Activated naive CD4-positive, alpha-beta T cell treated with anti-CD3 and anti-CD28 coated beads, Interleukin-2, amount 10 ng/mL, durations not matched to agents 7 days and 5 days (primary cell): ENCODE data around the gene IFIH1.

Source experiments
- CTCF ChIA-PET: fragments of 350-600 bp; sonication (Branson Sonifier 250); formaldehyde crosslinking; loops from one replicate; lab custom pipeline; 2021; ENCODE audit warnings: antibody characterized with exemption; lab: Charles Lee
- DNase-seq: peaks from one replicate; pipeline ENCODE4 v3.0.0-alpha.2; 2020
- H3K27ac Mint-ChIP-seq: one replicate; pipeline ENCODE4 v1.8.0; 2021; ENCODE audit warnings: mild to moderate bottlenecking, moderate library complexity, mixed read lengths
- H3K27me3 Mint-ChIP-seq: one replicate; pipeline ENCODE4 v1.8.0; 2021; ENCODE audit warnings: mild to moderate bottlenecking, mixed read lengths
- H3K36me3 Mint-ChIP-seq: one replicate; pipeline ENCODE4 v1.8.0; 2021; ENCODE audit warnings: mixed read lengths
- H3K4me1 Mint-ChIP-seq: one replicate; pipeline ENCODE4 v1.8.0; 2021; ENCODE audit warnings: mixed read lengths
- H3K4me3 Mint-ChIP-seq: one replicate; pipeline ENCODE4 v1.8.0; 2021; ENCODE audit warnings: mild to moderate bottlenecking, moderate library complexity, mixed read lengths
- H3K9me3 Mint-ChIP-seq: one replicate; pipeline ENCODE4 v1.8.0; 2021; ENCODE audit warnings: mixed read lengths

Gene IFIH1

DNA sequence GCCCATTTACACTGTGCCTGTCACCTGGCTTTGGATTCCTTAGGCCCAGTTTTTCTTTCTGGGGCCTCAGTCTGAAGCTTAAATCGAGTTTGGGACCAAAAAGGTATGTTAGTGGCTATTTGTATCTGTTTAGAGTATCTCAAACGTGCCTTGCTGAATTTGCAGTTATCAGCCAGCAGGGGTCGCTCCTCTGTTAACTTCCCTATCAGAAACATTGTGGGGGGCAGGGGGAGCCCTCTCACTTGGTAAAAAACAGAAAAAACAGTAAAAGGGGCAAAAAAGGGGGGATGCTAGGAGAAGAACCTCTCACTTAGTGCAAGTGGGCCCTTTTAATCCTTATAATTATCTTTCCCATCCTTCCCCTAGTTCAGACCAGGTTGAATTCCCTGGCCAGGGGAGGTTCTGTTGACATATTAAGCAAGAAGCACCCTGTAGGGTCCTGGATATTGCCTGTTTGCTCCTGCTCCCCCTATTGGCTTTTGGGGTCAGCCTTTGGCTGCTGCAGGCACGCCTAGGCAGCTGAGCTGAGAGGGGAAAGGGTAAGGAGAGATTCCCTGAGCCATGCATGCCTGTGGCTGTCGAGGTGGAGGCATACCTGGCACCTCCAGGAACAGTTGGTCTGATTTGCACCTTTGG is 8.8 kb upstream of the IFIH1 start:
- DNase-seq, result peak; percentile 46
- Mint-ChIP-seq H3K4me1 (peaks cover 6% of the 10 kb centered on the region), H3K27ac (no peak overlapping the region), H3K27me3 (no peaks in the 10 kb centered on the region), H3K36me3 (no peaks in the 10 kb centered on the region), H3K4me3 (no peak overlapping the region), H3K9me3 (no peaks in the 10 kb centered on the region)
- CTCF ChIA-PET, result interaction anchor here (1.0 kb wide), 1 partner anchor 29 kb away, joined by 3 read pairs; no protein-coding TSS in a partner anchor

DNA sequence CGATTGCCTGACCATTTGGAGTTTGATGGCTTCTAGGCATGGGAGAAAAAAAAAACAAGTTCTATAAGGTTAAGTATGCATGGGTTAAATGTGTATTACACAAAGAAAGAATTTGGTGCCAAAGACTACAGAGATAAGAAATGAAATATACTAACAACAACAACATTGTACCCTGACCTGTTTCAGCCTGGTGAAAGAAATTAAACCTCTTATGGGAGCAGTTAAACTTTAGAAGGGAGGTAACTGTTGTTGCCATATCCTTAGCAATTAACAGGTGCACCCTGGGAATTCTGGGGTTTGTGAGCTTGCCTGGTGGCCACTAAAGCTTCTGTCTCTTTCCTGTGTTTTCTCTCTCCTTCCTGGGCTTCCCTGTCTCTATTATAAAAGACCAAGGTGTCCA is 6.5 kb upstream of the IFIH1 start:
- CTCF ChIA-PET, result no interaction called here
- Mint-ChIP-seq H3K4me1 (peaks cover 12% of the 10 kb centered on the region), H3K36me3 (no peaks in the 10 kb centered on the region), H3K4me3 (no peak overlapping the region), H3K9me3 (no peaks in the 10 kb centered on the region), H3K27me3 (no peaks in the 10 kb centered on the region), H3K27ac (no peak overlapping the region)
- no peak for DNase-seq

DNA sequence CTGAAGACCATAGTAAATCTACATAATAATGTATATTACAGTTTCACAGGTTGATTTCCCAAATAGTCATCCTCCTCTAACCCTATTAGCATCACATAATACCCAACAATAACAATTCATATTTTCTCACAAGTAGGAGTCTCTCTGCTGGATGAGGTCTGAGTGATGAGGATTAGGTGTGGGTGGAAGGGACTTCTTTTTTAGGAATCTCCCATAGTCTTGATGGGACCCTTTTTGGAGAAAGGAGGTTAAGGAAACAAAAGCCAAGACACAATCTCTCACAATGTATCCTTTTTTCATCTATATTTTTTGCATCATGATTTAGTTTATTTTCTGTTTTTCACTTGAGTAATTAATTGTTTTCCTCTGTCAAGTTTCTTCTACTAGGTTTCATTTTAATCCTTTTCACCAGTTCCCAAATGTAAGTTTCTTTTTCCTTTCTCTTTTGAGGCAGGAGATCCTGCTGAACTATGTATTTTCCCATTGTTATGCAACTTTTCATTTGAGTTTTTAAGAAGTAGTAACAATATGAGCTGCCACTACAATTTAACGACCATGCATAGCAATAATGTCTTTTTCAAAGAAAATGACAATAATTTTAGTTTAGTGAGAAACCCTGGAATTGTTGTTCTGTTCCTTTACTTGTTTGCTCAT is 2.5 kb upstream of the IFIH1 start:
- no peak for DNase-seq
- no peak overlapping the region for H3K27ac Mint-ChIP-seq
- H3K4me1 Mint-ChIP-seq, result peaks cover 32% of the 10 kb centered on the region
- no peak overlapping the region for H3K4me3 Mint-ChIP-seq
- no peaks in the 10 kb centered on the region for H3K9me3 Mint-ChIP-seq
- CTCF ChIA-PET, result no interaction called here
- H3K36me3 Mint-ChIP-seq, result peaks cover 4% of the 10 kb centered on the region
- no peaks in the 10 kb centered on the region for H3K27me3 Mint-ChIP-seq

DNA sequence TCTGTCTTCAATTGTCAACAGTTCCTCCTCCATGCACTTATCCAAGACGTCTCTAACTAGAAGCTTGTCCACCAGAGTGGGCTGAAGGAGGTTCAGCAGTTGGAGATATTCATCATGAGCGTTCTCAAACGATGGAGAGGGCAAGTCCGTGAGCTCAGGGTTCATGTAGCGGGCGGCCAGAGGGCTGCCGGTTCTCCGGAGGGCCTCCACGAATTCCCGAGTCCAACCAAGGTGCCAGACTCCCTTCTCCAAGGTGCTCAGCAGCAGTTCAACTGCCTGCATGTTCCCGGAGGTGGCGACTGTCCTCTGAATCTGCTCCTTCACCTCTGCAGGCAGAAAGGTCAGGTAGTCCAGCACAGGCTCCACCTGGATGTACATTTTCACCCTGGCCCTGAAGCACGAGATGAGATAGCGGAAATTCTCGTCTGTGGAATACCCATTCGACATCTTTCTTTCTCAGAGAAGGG is 590 bp downstream of the IFIH1 start:
- Mint-ChIP-seq H3K36me3 (peaks cover 19% of the 10 kb centered on the region), H3K27ac (peak overlapping the region; percentile 92), H3K9me3 (no peaks in the 10 kb centered on the region), H3K27me3 (no peaks in the 10 kb centered on the region), H3K4me3 (peak overlapping the region; percentile 82), H3K4me1 (peaks cover 53% of the 10 kb centered on the region)
- DNase-seq, result peak; percentile 42
- CTCF ChIA-PET, result interaction anchor here (2.2 to 3.1 kb wide), 3 partner anchors 11 to 19 kb away, joined by 9 to 14 read pairs (median 12); no protein-coding TSS in a partner anchor

GRCh38 chr2:162317058-162317742 is 1.3 kb downstream of the IFIH1 start:
- CTCF ChIA-PET, result interaction anchor here (2.2 to 3.1 kb wide), 2 partner anchors 18 to 19 kb away, joined by 9 to 12 read pairs; no protein-coding TSS in a partner anchor
- peak overlapping the region; percentile 92 for H3K27ac Mint-ChIP-seq
- H3K4me3 Mint-ChIP-seq, result peak overlapping the region; percentile 82
- no peaks in the 10 kb centered on the region for H3K27me3 Mint-ChIP-seq
- H3K4me1 Mint-ChIP-seq, result peaks cover 57% of the 10 kb centered on the region
- H3K36me3 Mint-ChIP-seq, result peaks cover 19% of the 10 kb centered on the region
- DNase-seq, result no peak
- no peaks in the 10 kb centered on the region for H3K9me3 Mint-ChIP-seq

DNA sequence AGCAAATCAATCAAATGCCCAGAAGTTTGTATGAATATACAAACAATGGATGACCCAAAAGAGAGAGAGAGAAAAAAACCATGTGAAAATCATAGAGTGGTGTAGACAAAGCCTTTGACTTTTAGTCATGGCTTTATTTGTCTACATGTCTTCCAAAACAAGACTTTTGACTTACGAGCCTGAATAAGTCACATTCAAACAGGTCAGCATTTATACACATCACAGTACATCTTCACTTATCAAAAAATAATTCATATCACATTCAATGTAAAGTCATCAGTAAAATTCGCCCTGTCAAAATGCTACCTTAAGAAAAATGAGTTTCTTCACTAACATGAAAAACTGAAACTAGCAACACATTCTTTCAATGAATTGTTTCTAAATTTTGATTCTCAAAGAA is 1.9 kb downstream of the IFIH1 start:
- peaks cover 62% of the 10 kb centered on the region for H3K4me1 Mint-ChIP-seq
- peak overlapping the region; percentile 92 for H3K27ac Mint-ChIP-seq
- DNase-seq, result no peak
- peak overlapping the region; percentile 82 for H3K4me3 Mint-ChIP-seq
- CTCF ChIA-PET, result interaction anchor here (1.0 to 2.2 kb wide), 3 partner anchors 15 to 18 kb away, joined by 3 to 12 read pairs (median 6); no protein-coding TSS in a partner anchor
- H3K9me3 Mint-ChIP-seq, result no peaks in the 10 kb centered on the region
- peaks cover 20% of the 10 kb centered on the region for H3K36me3 Mint-ChIP-seq
- H3K27me3 Mint-ChIP-seq, result no peaks in the 10 kb centered on the region

GRCh38 chr2:162315938-162316337 is 2.5 kb downstream of the IFIH1 start:
- H3K9me3 Mint-ChIP-seq, result no peaks in the 10 kb centered on the region
- H3K4me3 Mint-ChIP-seq, result peak overlapping the region; percentile 82
- CTCF ChIA-PET, result interaction anchor here (0.8 to 1.3 kb wide), 4 partner anchors 9 to 18 kb away, joined by 3 to 6 read pairs (median 6); no protein-coding TSS in a partner anchor
- peaks cover 23% of the 10 kb centered on the region for H3K36me3 Mint-ChIP-seq
- H3K4me1 Mint-ChIP-seq, result peaks cover 60% of the 10 kb centered on the region
- H3K27ac Mint-ChIP-seq, result no peak overlapping the region
- no peaks in the 10 kb centered on the region for H3K27me3 Mint-ChIP-seq
- no peak for DNase-seq

- CTCF ChIA-PET, result interaction anchor here (1.2 to 3.2 kb wide), 2 partner anchors 9 to 14 kb away, joined by 3 to 13 read pairs; no protein-coding TSS in a partner anchor
- DNase-seq, result no peak
- no peak overlapping the region for H3K27ac Mint-ChIP-seq
- peaks cover 43% of the 10 kb centered on the region for H3K36me3 Mint-ChIP-seq
- no peaks in the 10 kb centered on the region for H3K9me3 Mint-ChIP-seq
- H3K4me1 Mint-ChIP-seq, result peaks cover 59% of the 10 kb centered on the region
- no peaks in the 10 kb centered on the region for H3K27me3 Mint-ChIP-seq
- H3K4me3 Mint-ChIP-seq, result no peak overlapping the region
Observed at GRCh38 chr2:162312853-162313252, 5.6 kb downstream of the IFIH1 start.

DNA sequence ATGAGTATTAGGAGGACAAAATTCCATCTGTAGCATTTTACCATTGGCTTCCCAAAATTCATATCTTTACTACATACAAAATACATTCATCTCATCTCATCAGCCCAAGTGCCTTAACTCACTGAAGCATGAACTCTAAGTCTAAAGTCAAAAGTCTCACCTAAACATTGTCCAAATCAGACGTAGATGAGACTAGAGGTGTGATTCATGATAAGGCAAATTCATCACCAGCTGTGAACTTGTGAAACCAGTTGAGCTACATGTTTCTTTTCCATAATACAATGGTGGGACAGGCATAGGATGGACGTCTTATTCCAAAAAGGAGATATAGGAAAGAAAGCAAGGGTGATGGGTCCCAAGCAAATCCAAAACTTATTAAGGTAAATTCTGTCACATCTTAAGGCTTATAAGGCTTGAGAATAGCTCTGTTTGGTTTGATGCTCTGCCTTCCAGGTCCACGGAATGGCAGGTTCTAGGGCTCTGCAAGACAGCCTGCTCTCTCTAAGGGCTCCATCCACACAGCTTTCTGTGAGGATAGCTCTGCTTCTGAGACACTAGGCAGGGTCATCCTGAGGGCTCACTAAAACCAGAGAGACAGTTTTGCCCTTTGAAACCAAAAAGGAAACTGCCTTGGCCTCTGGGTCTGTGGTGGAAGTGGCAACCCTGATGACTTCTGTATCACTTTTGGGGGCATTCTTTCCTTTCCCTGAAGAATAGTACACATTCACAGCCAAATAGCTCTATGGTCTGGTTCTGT is 9.6 kb downstream of the IFIH1 start:
- Mint-ChIP-seq H3K27me3 (no peaks in the 10 kb centered on the region), H3K9me3 (no peaks in the 10 kb centered on the region), H3K4me1 (peaks cover 28% of the 10 kb centered on the region), H3K36me3 (peaks cover 36% of the 10 kb centered on the region), H3K27ac (no peak overlapping the region), H3K4me3 (no peak overlapping the region)
- DNase-seq, result no peak
- CTCF ChIA-PET, result interaction anchor here (1.4 to 3.9 kb wide), 5 partner anchors 8 to 155 kb away, joined by 3 to 20 read pairs (median 5); no protein-coding TSS in a partner anchor

GRCh38 chr2:162305901-162306300 is 12.6 kb downstream of the IFIH1 start:
- H3K36me3 Mint-ChIP-seq, result peaks cover 29% of the 10 kb centered on the region
- no peak overlapping the region for H3K4me3 Mint-ChIP-seq
- no peaks in the 10 kb centered on the region for H3K27me3 Mint-ChIP-seq
- H3K9me3 Mint-ChIP-seq, result no peaks in the 10 kb centered on the region
- CTCF ChIA-PET, result interaction anchor here (1.0 to 3.9 kb wide), 2 partner anchors 8 to 29 kb away, joined by 3 to 20 read pairs; no protein-coding TSS in a partner anchor
- no peak overlapping the region for H3K27ac Mint-ChIP-seq
- no peak for DNase-seq
- H3K4me1 Mint-ChIP-seq, result peaks cover 14% of the 10 kb centered on the region

DNA sequence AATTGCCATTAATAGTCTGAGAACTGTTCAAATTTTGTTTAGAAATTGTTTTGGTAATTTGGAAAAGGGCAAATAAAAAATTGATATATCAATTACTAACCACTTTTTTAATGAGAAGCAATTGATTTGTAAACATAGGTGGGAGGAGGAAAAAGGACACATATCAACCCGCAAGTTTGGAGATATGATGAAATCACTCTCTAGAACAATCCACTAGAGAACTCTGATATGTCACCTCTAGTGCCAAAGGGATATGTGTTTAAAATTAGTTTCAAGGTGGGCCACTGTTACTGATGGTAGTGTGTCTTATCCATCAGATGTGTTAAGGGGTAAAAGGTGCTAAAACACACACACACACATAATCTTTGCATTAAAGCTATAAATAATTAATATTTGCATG is 16.6 kb downstream of the IFIH1 start:
- CTCF ChIA-PET, result interaction anchor here (0.7 to 11.7 kb wide), 14 partner anchors 10 to 153 kb away, joined by 3 to 196 read pairs (median 5); partner anchors contain the start of gene IFIH1
- Mint-ChIP-seq H3K4me3 (no peak overlapping the region), H3K9me3 (no peaks in the 10 kb centered on the region), H3K4me1 (no peaks in the 10 kb centered on the region), H3K27me3 (no peaks in the 10 kb centered on the region), H3K27ac (no peak overlapping the region), H3K36me3 (peaks cover 3% of the 10 kb centered on the region)
- no peak for DNase-seq

DNA sequence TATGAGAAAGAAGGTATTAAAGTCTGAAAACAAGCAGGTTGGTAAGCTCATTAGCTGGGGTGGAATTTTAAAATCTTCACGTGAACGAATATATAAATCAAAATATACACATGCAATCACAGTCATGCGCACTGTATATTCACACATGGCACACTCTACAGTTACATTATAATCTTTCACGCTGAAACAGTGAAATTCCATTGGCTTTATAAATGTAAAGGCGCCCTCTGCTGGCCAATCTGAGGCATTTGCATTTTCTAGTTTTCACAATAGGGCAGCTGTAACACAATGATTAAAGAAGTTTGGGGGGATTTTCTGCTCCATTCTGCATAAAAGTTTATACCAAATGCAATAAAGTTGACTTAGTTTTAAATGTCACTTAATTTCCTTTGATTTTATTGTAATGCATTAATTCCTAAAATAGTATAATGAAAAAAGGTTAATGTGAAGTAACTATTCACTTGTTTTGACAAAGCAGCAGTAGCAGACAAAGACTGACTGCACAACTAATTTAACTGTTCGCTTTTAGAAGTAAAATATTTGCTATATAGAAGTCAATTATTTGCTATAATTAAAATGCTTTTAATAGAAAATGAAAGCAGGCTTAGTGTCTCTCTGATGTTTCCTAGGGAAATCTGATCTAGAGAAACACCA is 17.2 kb downstream of the IFIH1 start:
- no peaks in the 10 kb centered on the region for H3K9me3 Mint-ChIP-seq
- H3K4me3 Mint-ChIP-seq, result no peak overlapping the region
- H3K36me3 Mint-ChIP-seq, result peaks cover 3% of the 10 kb centered on the region
- H3K27me3 Mint-ChIP-seq, result no peaks in the 10 kb centered on the region
- H3K4me1 Mint-ChIP-seq, result no peaks in the 10 kb centered on the region
- CTCF ChIA-PET, result interaction anchor here (0.8 to 11.7 kb wide), 13 partner anchors 8 to 152 kb away, joined by 3 to 196 read pairs (median 5); partner anchors contain the start of gene IFIH1
- H3K27ac Mint-ChIP-seq, result no peak overlapping the region
- DNase-seq, result peak; percentile 62

DNA sequence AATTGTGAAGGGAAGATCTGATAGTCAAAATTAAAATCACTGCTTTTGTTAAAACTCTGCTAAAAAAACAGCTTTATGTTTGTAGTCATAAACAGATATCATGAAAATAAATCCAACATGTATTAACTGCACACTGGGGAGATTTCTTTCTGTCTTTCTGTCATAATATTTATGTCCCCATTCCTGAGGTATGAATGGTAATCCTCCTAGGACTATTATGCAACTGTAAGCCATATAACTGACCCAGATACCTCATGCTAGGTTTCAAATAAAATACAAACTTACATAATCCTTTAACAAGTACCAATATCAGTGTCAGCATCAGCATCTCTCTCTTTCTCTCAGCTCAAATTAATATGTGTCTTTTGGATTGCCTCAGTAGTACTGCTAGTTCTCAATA is 18.2 kb downstream of the IFIH1 start:
- H3K27me3 Mint-ChIP-seq, result no peaks in the 10 kb centered on the region
- DNase-seq, result no peak
- CTCF ChIA-PET, result interaction anchor here (0.8 to 11.7 kb wide), 6 partner anchors 9 to 175 kb away, joined by 3 to 196 read pairs (median 7); partner anchors contain the start of gene IFIH1
- H3K4me3 Mint-ChIP-seq, result no peak overlapping the region
- no peak overlapping the region for H3K27ac Mint-ChIP-seq
- H3K36me3 Mint-ChIP-seq, result peaks cover 5% of the 10 kb centered on the region
- H3K9me3 Mint-ChIP-seq, result no peaks in the 10 kb centered on the region
- H3K4me1 Mint-ChIP-seq, result no peaks in the 10 kb centered on the region
